Neural cell (in vitro differentiated cells): ENCODE measurements around the gene PPIG. TPM values are rescaled to one million over a fixed set of nuclear protein-coding genes. Genes with fewer than 3 reads are reported as not detected.

ENCODE experiments used
- H2AFZ ChIP-seq: fragments of 200-600, 300-800 bp; sonication (generic), shearing (Covaris generic); 2 replicates; pipeline ENCODE4 v1.6.0; 2014; ENCODE audit warnings: low read depth, mild to moderate bottlenecking, antibody characterized with exemption, low read length, moderate library complexity
- H3F3A ChIP-seq: fragments of 200-600 bp; shearing (Covaris generic); 2 replicates; pipeline ENCODE4 v1.6.1; 2016; ENCODE audit warnings: mild to moderate bottlenecking, moderate library complexity, mixed read lengths, antibody characterized with exemption, low read length; ENCODE audit not compliant: insufficient read depth, poor library complexity, severe bottlenecking
- H3K27ac ChIP-seq: fragments of 200-600, 300-800 bp; sonication (generic), shearing (Covaris generic); 2 replicates; pipeline ENCODE4 v1.5.1; 2014; ENCODE audit warnings: mild to moderate bottlenecking, low read length, moderate library complexity
- H3K27me3 ChIP-seq: fragments of 300-800, 200-600 bp; sonication (generic), shearing (Covaris generic); 2 replicates; pipeline ENCODE4 v1.6.0; 2014; ENCODE audit warnings: mild to moderate bottlenecking, low read depth, low read length, moderate library complexity; ENCODE audit not compliant: insufficient read depth
- H3K36me3 ChIP-seq: fragments of 300-800, 200-600 bp; sonication (generic), shearing (Covaris generic); 2 replicates; pipeline ENCODE4 v1.5.1; 2014; ENCODE audit warnings: mild to moderate bottlenecking, antibody characterized with exemption, low read length, moderate library complexity; ENCODE audit not compliant: insufficient read depth
- H3K4me2 ChIP-seq: fragments of 300-800, 200-600 bp; sonication (generic), shearing (Covaris generic); 2 replicates; pipeline ENCODE4 v1.6.0; 2014; ENCODE audit warnings: mild to moderate bottlenecking, low read length
- H3K4me3 ChIP-seq: fragments of 300-800, 200-600 bp; sonication (generic), shearing (Covaris generic); 2 replicates; pipeline ENCODE4 v1.5.1; 2014; ENCODE audit warnings: mild to moderate bottlenecking, low read length, moderate library complexity
- H3K79me2 ChIP-seq: fragments of 200-600 bp; shearing (Covaris generic); replicated peaks from 2 replicates; pipeline ENCODE4 v1.6.0; 2014; ENCODE audit warnings: mild to moderate bottlenecking, low read length, moderate library complexity; ENCODE audit not compliant: insufficient read depth
- H3K9ac ChIP-seq: fragments of 300-800, 200-600 bp; sonication (generic), shearing (Covaris generic); 2 replicates; pipeline ENCODE4 v1.6.1; 2016; ENCODE audit warnings: mild to moderate bottlenecking, low read length, mixed read lengths
- H3K9me2 ChIP-seq: fragments of 200-600 bp; shearing (Covaris generic); 2 replicates; pipeline ENCODE4 v1.6.1; 2016; ENCODE audit warnings: mild to moderate bottlenecking, low read length, mixed read lengths; ENCODE audit not compliant: insufficient read depth
- H3K9me3 ChIP-seq: fragments of 200-600, 300-800 bp; sonication (generic), shearing (Covaris generic); 2 replicates; pipeline ENCODE4 v1.6.1; 2016; ENCODE audit warnings: mild to moderate bottlenecking, mixed run types, low read length, moderate library complexity, mixed read lengths
- H4K20me1 ChIP-seq: fragments of 200-600 bp; shearing (Covaris generic); 2 replicates; pipeline ENCODE4 v1.6.1; 2016; ENCODE audit warnings: mild to moderate bottlenecking, mixed run types; ENCODE audit not compliant: insufficient read depth
- CTCF ChIP-seq: fragments of 450-650 bp; IDR thresholded peaks from 2 replicates; pipeline ENCODE4 v1.5.1; 2014; ENCODE audit warnings: antibody characterized with exemption, mild to moderate bottlenecking, moderate library complexity; ENCODE audit not compliant: poor library complexity, severe bottlenecking
- EP300 ChIP-seq: fragments of 450-650 bp; conservative IDR thresholded peaks from 2 replicates; pipeline ENCODE4 v1.6.1; 2014; ENCODE audit warnings: antibody characterized with exemption, mild to moderate bottlenecking, moderate library complexity; ENCODE audit not compliant: poor library complexity, severe bottlenecking
- EZH2 ChIP-seq: fragments of 200-600, 300-800 bp; shearing (Covaris generic), sonication (generic); IDR thresholded peaks from 2 replicates; pipeline ENCODE4 v1.6.1; 2014; ENCODE audit warnings: antibody characterized with exemption, low read length, borderline replicate concordance, mild to moderate bottlenecking; ENCODE audit not compliant: insufficient read depth, poor library complexity, severe bottlenecking
- MXI1 ChIP-seq: fragments of 450-650 bp; conservative IDR thresholded peaks from 2 replicates; pipeline ENCODE4 v1.6.1; 2014; ENCODE audit warnings: antibody characterized with exemption, mild to moderate bottlenecking; ENCODE audit not compliant: poor library complexity, severe bottlenecking
- POLR2AphosphoS5 ChIP-seq: IDR thresholded peaks from 2 replicates; pipeline ENCODE4 v1.6.1; 2012
- RAD21 ChIP-seq: fragments of 450-650 bp; conservative IDR thresholded peaks from 2 replicates; pipeline ENCODE4 v1.6.1; 2014; ENCODE audit warnings: antibody characterized with exemption, mild to moderate bottlenecking, moderate library complexity
- REST ChIP-seq: IDR thresholded peaks from 2 replicates; pipeline ENCODE4 v1.6.1; 2012; ENCODE audit warnings: borderline replicate concordance
- SMC3 ChIP-seq: fragments of 450-650 bp; conservative IDR thresholded peaks from 2 replicates; pipeline ENCODE4 v1.6.1; 2014; ENCODE audit warnings: antibody characterized with exemption, mild to moderate bottlenecking, moderate library complexity; ENCODE audit not compliant: poor library complexity
- TAF1 ChIP-seq: IDR thresholded peaks from 2 replicates; pipeline ENCODE4 v1.6.1; 2012; ENCODE audit warnings: low read depth
- polyA plus RNA-seq: library from polyadenylated mRNA; depleted of rRNA; stranded (reverse); fragments of >200 nt; gene quantifications from 2 replicates; pipeline ENCODE4 v1.2.3, GENCODE V29; 2014

Gene PPIG
- polyA plus RNA-seq, 1 donor from 2014 or later, result 45.0 TPM

GRCh38 chr2:169683054-169683424 lies 98.9 kb downstream of the PPIG start:
- no peak for TF ChIP-seq REST
- TF ChIP-seq MXI1, result no peak
- TF ChIP-seq EZH2, result no peak
- no peak for TF ChIP-seq TAF1
- no peak for TF ChIP-seq RAD21
- TF ChIP-seq EP300, result no peak
- no peak for TF ChIP-seq SMC3
- no peak for TF ChIP-seq POLR2AphosphoS5
- no peak for TF ChIP-seq CTCF
- Histone ChIP-seq H3K36me3 (no peaks in the 10 kb centered on the region), H3F3A (no peaks in the 10 kb centered on the region), H3K4me2 (no peak overlapping the region), H3K4me3 (no peak overlapping the region), H3K79me2 (no peaks in the 10 kb centered on the region), H4K20me1 (no peaks in the 10 kb centered on the region), H2AFZ (no peak overlapping the region), H3K27me3 (no peaks in the 10 kb centered on the region), H3K9ac (no peak overlapping the region), H3K9me2 (no peaks in the 10 kb centered on the region), H3K9me3 (no peaks in the 10 kb centered on the region), H3K27ac (no peak overlapping the region)

- H3K4me2 ChIP-seq, result no peak overlapping the region
- TF ChIP-seq SMC3, result no peak
- no peak for TF ChIP-seq MXI1
- no peak for TF ChIP-seq EZH2
- TF ChIP-seq RAD21, result no peak
- no peak for TF ChIP-seq EP300
- TF ChIP-seq REST, result no peak
- no peak for TF ChIP-seq POLR2AphosphoS5
- H3K9me3 ChIP-seq, result no peaks in the 10 kb centered on the region
- no peak overlapping the region for H3K27ac ChIP-seq
- H3K27me3 ChIP-seq, result no peaks in the 10 kb centered on the region
- no peaks in the 10 kb centered on the region for H3K9me2 ChIP-seq
- no peak overlapping the region for H3K4me3 ChIP-seq
- no peak overlapping the region for H2AFZ ChIP-seq
- no peaks in the 10 kb centered on the region for H3F3A ChIP-seq
- no peak overlapping the region for H3K9ac ChIP-seq
- H3K36me3 ChIP-seq, result no peaks in the 10 kb centered on the region
- no peaks in the 10 kb centered on the region for H3K79me2 ChIP-seq
- no peaks in the 10 kb centered on the region for H4K20me1 ChIP-seq
Measured at GRCh38 chr2:169683425-169684134, 99.4 kb downstream of the PPIG start.
